ENCODE measurements around the gene ZBTB2.

- TF ChIP-seq CTCF (IDR thresholded peaks at IDR 0.05; ENCODE audit: low read length): no peak
- no peak for TF ChIP-seq EZH2 (IDR thresholded peaks at IDR 0.05; ENCODE audit: borderline replicate concordance, low read length)
Measured at GRCh38 chr6:151358475-151358874, 32.9 kb downstream of the ZBTB2 start.

All from OCI-LY1 (cell line).